GM21423 (cell line): ENCODE measurements around the gene PRKRIP1.
A peak's percentile ranks its signal among the peaks of the same experiment; 100 is the strongest.
"Not testable (repeated sequence)": the region's sequence is repeated elsewhere in the genome, so short reads cannot be mapped to it uniquely, and the experiment has no call there.

Source experiments
- ATAC-seq: cut with Tn5 transposase; IDR thresholded peaks from one replicate; pipeline ENCODE4 v1.9.1; 2021; ENCODE audit warnings: mild to moderate bottlenecking, moderate library complexity; ENCODE audit not compliant: unreplicated experiment

The PRKRIP1 gene

GRCh38 chr7:102455596-102455995 lies 59.4 kb downstream of the PRKRIP1 start:
- ATAC-seq = no peak

- no peak for ATAC-seq
These were observed 60.2 kb downstream of the PRKRIP1 start for GRCh38 chr7:102456327-102456726.

- no peak for ATAC-seq
These were observed 61.3 kb downstream of the PRKRIP1 start for GRCh38 chr7:102457352-102457924.

GRCh38 chr7:102459221-102459844 lies 63.2 kb downstream of the PRKRIP1 start:
- ATAC-seq = no peak

GRCh38 chr7:102460467-102460866 lies 64.3 kb downstream of the PRKRIP1 start:
- ATAC-seq = no peak

GRCh38 chr7:102463841-102464576 lies 67.8 kb downstream of the PRKRIP1 start:
- ATAC-seq = no peak

GRCh38 chr7:102464577-102465280 lies 68.6 kb downstream of the PRKRIP1 start, which contains the start of the genes ALKBH4 and LRWD1:
Gene ALKBH4, minus strand, starts transcription at chr7:102464863. Its CDS starts 27 bp downstream, at chr7:102464836.
Gene LRWD1, plus strand, starts transcription at chr7:102464984. Its CDS starts 97 bp downstream, at chr7:102465081.
- ATAC-seq = peak; percentile 90

GRCh38 chr7:102466097-102466496 lies 69.9 kb downstream of the PRKRIP1 start:
- ATAC-seq = no peak

- ATAC-seq = no peak
These were observed 71.7 kb downstream of the PRKRIP1 start for GRCh38 chr7:102467581-102468477.

- no peak for ATAC-seq
These were observed 72.6 kb downstream of the PRKRIP1 start for GRCh38 chr7:102468478-102469350.

GRCh38 chr7:102469351-102469971 lies 73.3 kb downstream of the PRKRIP1 start:
- no peak for ATAC-seq

- ATAC-seq = no peak
These were observed 74.0 kb downstream of the PRKRIP1 start for GRCh38 chr7:102469972-102470825.

- ATAC-seq = no peak
These were observed 75.6 kb downstream of the PRKRIP1 start for GRCh38 chr7:102471791-102472125.

- ATAC-seq = no peak
These were observed 76.2 kb downstream of the PRKRIP1 start for GRCh38 chr7:102472126-102473041.

- no peak for ATAC-seq
These were observed 77.3 kb downstream of the PRKRIP1 start for GRCh38 chr7:102473271-102473991.

- not testable (repeated sequence) for ATAC-seq
These were observed 78.0 kb downstream of the PRKRIP1 start for GRCh38 chr7:102474116-102474515.
